IMR-90 (cell line): Measurements from ENCODE around the gene CETN1. TPM values are rescaled to one million over a fixed set of nuclear protein-coding genes. Genes with fewer than 3 reads are reported as not detected.

Source experiments
- ATAC-seq: fragments of 200-7000 bp; cut with Tn5 transposase; 2 replicates; pipeline ENCODE4 v1.9.1; 2020; ENCODE audit warnings: low read depth, mild to moderate bottlenecking, moderate library complexity
- BruUV-seq: library from RNA; stranded (reverse); fragments of 400-500 nt; replicated peaks from 2 replicates; lab custom pipeline; 2021; lab: Mats Ljungman, UMichigan
- CTCF ChIA-PET: fragments of 300-600 bp; formaldehyde crosslinking; extraction: SDS; loops from one replicate; lab custom pipeline; 2021; ENCODE audit warnings: antibody characterized with exemption; lab: Yijun Ruan, JAX
- POLR2A ChIA-PET: fragments of 300-600 bp; sonication (Branson Sonifier 250); formaldehyde crosslinking; loops from one replicate; lab custom pipeline; 2022; ENCODE audit warnings: antibody characterized with exemption; ENCODE audit not compliant: unreplicated experiment; lab: Charles Lee
- DNase-seq: peaks from one replicate; pipeline ENCODE4 v3.0.0; 2013
- H2AFZ ChIP-seq: replicated peaks from 2 replicates; pipeline ENCODE3; 2013; ENCODE audit warnings: low read length, mild to moderate bottlenecking; ENCODE audit not compliant: poor library complexity
- H2AK5ac ChIP-seq: 2 replicates; pipeline ENCODE4 v1.6.1; 2013; ENCODE audit warnings: low read depth, low read length, inconsistent platforms
- H2AK9ac ChIP-seq: replicated peaks from 2 replicates; pipeline ENCODE3; 2013; ENCODE audit warnings: mild to moderate bottlenecking, low read depth, low read length, moderate library complexity; ENCODE audit not compliant: poor library complexity
- H2BK120ac ChIP-seq: 2 replicates; pipeline ENCODE4 v1.6.1; 2013; ENCODE audit warnings: low read depth, low read length, inconsistent platforms
- H2BK15ac ChIP-seq: 3 replicates; pipeline ENCODE4 v1.6.1; 2013; ENCODE audit warnings: low read depth, low read length, inconsistent platforms
- H2BK20ac ChIP-seq: 2 replicates; pipeline ENCODE4 v1.6.1; 2013; ENCODE audit warnings: low read depth, mild to moderate bottlenecking, inconsistent platforms, low read length, moderate library complexity
- H2BK5ac ChIP-seq: 2 replicates; pipeline ENCODE4 v1.6.1; 2013; ENCODE audit warnings: mild to moderate bottlenecking, low read depth, low read length, inconsistent platforms; ENCODE audit not compliant: poor library complexity, severe bottlenecking
- H3K14ac ChIP-seq: replicated peaks from 2 replicates; pipeline ENCODE4 v1.6.1; 2013; ENCODE audit warnings: low read depth, low read length, inconsistent platforms
- H3K18ac ChIP-seq: 2 replicates; pipeline ENCODE4 v1.6.1; 2013; ENCODE audit warnings: low read depth, low read length, control low read depth
- H3K23ac ChIP-seq: 2 replicates; pipeline ENCODE4 v1.6.1; 2013; ENCODE audit warnings: low read depth, low read length, inconsistent platforms
- H3K27ac ChIP-seq: 2 replicates; pipeline ENCODE4 v1.5.1; 2013; ENCODE audit warnings: mild to moderate bottlenecking, control low read depth, low read length; ENCODE audit not compliant: insufficient read depth
- H3K27me3 ChIP-seq: 2 replicates; pipeline ENCODE4 v1.6.1; 2013; ENCODE audit warnings: low read length; ENCODE audit not compliant: control insufficient read depth, insufficient read depth
- H3K36me3 ChIP-seq: 2 replicates; pipeline ENCODE4 v1.6.1; 2013; ENCODE audit warnings: low read length, mixed read lengths; ENCODE audit not compliant: control insufficient read depth, insufficient read depth
- H3K4ac ChIP-seq: 2 replicates; pipeline ENCODE4 v1.6.1; 2013; ENCODE audit warnings: low read depth, low read length, inconsistent platforms
- H3K4me1 ChIP-seq: 2 replicates; pipeline ENCODE4 v1.6.1; 2013; ENCODE audit warnings: low read length, mixed read lengths; ENCODE audit not compliant: control insufficient read depth, insufficient read depth
- H3K4me2 ChIP-seq: 2 replicates; pipeline ENCODE4 v1.6.1; 2013; ENCODE audit warnings: low read depth, mild to moderate bottlenecking, control low read depth, low read length, moderate library complexity
- H3K4me3 ChIP-seq: 2 replicates; pipeline ENCODE4 v1.5.1; 2013; ENCODE audit warnings: low read depth, mild to moderate bottlenecking, control low read depth, low read length, moderate library complexity; ENCODE audit not compliant: insufficient read depth
- H3K56ac ChIP-seq: 2 replicates; pipeline ENCODE4 v1.6.1; 2013; ENCODE audit warnings: low read length, inconsistent platforms; ENCODE audit not compliant: insufficient read depth; ENCODE audit errors: extremely low read depth
- H3K79me1 ChIP-seq, 2 experiments: 2 replicates each; pipeline ENCODE4 v1.6.1; 2013; ENCODE audit warnings: low read length in 2 of 2, inconsistent platforms in 1 of 2, low read depth in 1 of 2
- H3K9ac ChIP-seq: 2 replicates; pipeline ENCODE4 v1.6.1; 2013; ENCODE audit warnings: low read depth, low read length, control low read depth
- H3K9me1 ChIP-seq: 2 replicates; pipeline ENCODE4 v1.6.1; 2013; ENCODE audit warnings: low read length, inconsistent platforms; ENCODE audit not compliant: insufficient read depth
- H3K9me3 ChIP-seq: 2 replicates; pipeline ENCODE4 v1.6.1; 2013; ENCODE audit warnings: low read length; ENCODE audit not compliant: control insufficient read depth, insufficient read depth
- H4K20me1 ChIP-seq: 2 replicates; pipeline ENCODE4 v1.6.1; 2013; ENCODE audit warnings: low read length, inconsistent platforms; ENCODE audit not compliant: insufficient read depth
- H4K5ac ChIP-seq: 2 replicates; pipeline ENCODE4 v1.6.1; 2013; ENCODE audit warnings: mild to moderate bottlenecking, low read depth, low read length, control low read depth
- H4K8ac ChIP-seq, 2 experiments: 2 replicates each; pipeline ENCODE4 v1.6.1; 2013; ENCODE audit warnings: low read depth in 2 of 2, low read length in 2 of 2, control low read depth in 1 of 2, inconsistent platforms in 1 of 2
- H4K91ac ChIP-seq: 2 replicates; pipeline ENCODE4 v1.6.1; 2013; ENCODE audit warnings: low read depth, low read length, inconsistent platforms; ENCODE audit not compliant: insufficient read depth
- BHLHE40 ChIP-seq: fragments of 150-350 bp; IDR thresholded peaks from 2 replicates; pipeline ENCODE4 v1.6.1; 2016; ENCODE audit warnings: mild to moderate bottlenecking, low read depth, low read length
- CEBPB ChIP-seq: IDR thresholded peaks from 2 replicates; pipeline ENCODE4 v1.6.1; 2012; ENCODE audit warnings: low read depth, low read length, improper control_type of control experiment
- CHD1 ChIP-seq: IDR thresholded peaks from 2 replicates; pipeline ENCODE4 v1.6.1; 2012; ENCODE audit warnings: low read depth, low read length, improper control_type of control experiment
- FOS ChIP-seq: fragments of 150-350 bp; IDR thresholded peaks from 2 replicates; pipeline ENCODE4 v1.6.1; 2016; ENCODE audit warnings: low read depth, low read length
- MAZ ChIP-seq: IDR thresholded peaks from 2 replicates; pipeline ENCODE4 v1.6.1; 2012; ENCODE audit warnings: low read depth, mild to moderate bottlenecking, low read length, improper control_type of control experiment, moderate library complexity, borderline replicate concordance
- MXI1 ChIP-seq: IDR thresholded peaks from 2 replicates; pipeline ENCODE4 v1.6.1; 2012; ENCODE audit warnings: low read depth, mild to moderate bottlenecking, low read length, moderate library complexity, borderline replicate concordance
- NFE2L2 ChIP-seq: fragments of 150-350 bp; IDR thresholded peaks from 2 replicates; pipeline ENCODE4 v1.6.1; 2016; ENCODE audit warnings: low read depth, mild to moderate bottlenecking, low read length
- POLR2A ChIP-seq: IDR thresholded peaks from 2 replicates; pipeline ENCODE4 v1.6.1; 2012; ENCODE audit warnings: mild to moderate bottlenecking, low read depth, low read length
- RAD21 ChIP-seq: IDR thresholded peaks from 2 replicates; pipeline ENCODE4 v1.6.1; 2012; ENCODE audit warnings: low read length, improper control_type of control experiment
- RCOR1 ChIP-seq: IDR thresholded peaks from 2 replicates; pipeline ENCODE4 v1.6.1; 2012; ENCODE audit warnings: mild to moderate bottlenecking, low read length, improper control_type of control experiment; ENCODE audit not compliant: insufficient replicate concordance
- SMC3 ChIP-seq: fragments of 150-350 bp; IDR thresholded peaks from 2 replicates; pipeline ENCODE4 v1.6.1; 2016; ENCODE audit warnings: low read depth, mild to moderate bottlenecking, antibody characterized with exemption, low read length, moderate library complexity
- WGBS, 2 experiments: methylation state at CpG; one replicate each; pipeline versions ENCODE4 v1.1.5 to v1.1.7; 2013; ENCODE audit warnings: missing lambda C conversion rate in 2 of 2; ENCODE audit not compliant: insufficient read length in 1 of 2; ENCODE audit errors: extremely low coverage in 2 of 2; 5-methylcytosine and 5-hydroxymethylcytosine counted together
- dilution Hi-C: fragments of 300-500 bp; cut with HindIII; formaldehyde crosslinking; loops from one replicate; pipeline ENCODE4 v1.14.3; 2018; ENCODE audit warnings: low sequenced_read_pairs; ENCODE audit not compliant: unreplicated experiment
- in situ Hi-C: fragments of 300-500 bp; cut with MboI; formaldehyde crosslinking; loops from 3 replicates; pipeline ENCODE4 v1.14.3; 2019; ENCODE audit warnings: low sequenced_read_pairs, inconsistent platforms, mixed read lengths
- intact Hi-C: fragments of 100-400 bp; cut with micrococcal nuclease; formaldehyde crosslinking; loops from 2 replicates; pipeline ENCODE4 v1.10.0; 2022
- polyA plus RNA-seq, 3 experiments: library from polyadenylated mRNA; depleted of rRNA; stranded (reverse); fragments of >200 nt; gene quantifications; 2 replicates each; pipeline ENCODE4 v1.2.3, GENCODE V29; 2012; ENCODE audit warnings: low replicate concordance in 1 of 3
- total RNA-seq: library from RNA; depleted of rRNA; stranded (reverse); fragments of >200 nt; gene quantifications from 2 replicates; pipeline ENCODE4 v1.2.3, GENCODE V29; 2012
- TF ChIP-seq, protein P1 (sequence below): conservative IDR thresholded peaks from 2 replicates; pipeline ENCODE4 v1.5.1; 2012; ENCODE audit warnings: mild to moderate bottlenecking, low read depth, low read length, improper control_type of control experiment
- TF ChIP-seq, protein P2 (sequence below): fragments of 150-350 bp; IDR thresholded peaks from 2 replicates; pipeline ENCODE4 v1.6.1; 2016; ENCODE audit warnings: low read depth, mild to moderate bottlenecking, low read length, moderate library complexity, borderline replicate concordance
- TF ChIP-seq, protein P3 (sequence below): fragments of 150-350 bp; IDR thresholded peaks from 2 replicates; pipeline ENCODE4 v1.6.1; 2017; ENCODE audit warnings: mild to moderate bottlenecking, antibody characterized with exemption, low read length, low read depth

CETN1 gene
- total and polyA plus RNA-seq, 2 of the 4 experiments (the other 2 are of a cell fraction) = not detected

DNA sequence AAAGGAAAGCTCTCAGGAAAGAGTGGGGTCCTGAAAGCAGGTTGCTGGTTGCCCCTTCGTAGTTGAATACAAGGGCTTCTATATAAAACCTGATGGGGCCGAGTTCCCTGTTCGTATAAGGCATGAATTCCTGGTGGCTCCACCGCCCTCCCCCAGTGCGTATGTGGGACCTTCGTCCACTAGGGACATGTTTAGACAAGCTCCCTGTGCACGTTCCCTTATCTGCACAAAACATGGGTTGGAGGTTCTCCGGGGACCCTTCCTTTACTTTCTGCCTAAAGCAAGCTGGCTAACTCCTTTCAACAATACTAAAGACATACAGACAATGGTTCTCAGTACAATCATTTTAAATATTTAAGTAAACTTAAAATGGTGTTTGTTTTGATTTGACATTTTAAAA, 24.6 kb downstream of the CETN1 start:
- in situ Hi-C loops (no loop called here), dilution Hi-C loops (no loop called here), intact Hi-C loops (no loop called here)
- WGBS, 2 experiments = 71% methylated on average over 2 of the region's 8 CpGs; no CpG with 5 or more reads in 1 of the 2 experiments
- H4K91ac ChIP-seq = no peak overlapping the region
- no peak overlapping the region for H2AK5ac ChIP-seq
- H3K18ac ChIP-seq = no peak overlapping the region
- H3K27me3 ChIP-seq = peaks cover 21% of the 10 kb centered on the region
- no peak overlapping the region for H2BK120ac ChIP-seq
- no peaks in the 10 kb centered on the region for H3K9me1 ChIP-seq
- no peaks in the 10 kb centered on the region for H4K20me1 ChIP-seq
- no peak overlapping the region for H3K56ac ChIP-seq
- H3K9ac ChIP-seq = no peak overlapping the region
- no peaks in the 10 kb centered on the region for H3K79me1 ChIP-seq
- DNase-seq = no peak
- no peak for ATAC-seq
- H3K4ac ChIP-seq = no peak overlapping the region
- no peaks in the 10 kb centered on the region for H3K36me3 ChIP-seq
- no peak overlapping the region for H3K14ac ChIP-seq
- H3K23ac ChIP-seq = no peak overlapping the region
- no peak overlapping the region for H2BK20ac ChIP-seq
- POLR2A ChIA-PET = no interaction called here
- no TSS peak for BruUV-seq
- CTCF ChIA-PET = no interaction called here
- no peak for TF ChIP-seq RAD21
- TF ChIP-seq, protein P1, sequence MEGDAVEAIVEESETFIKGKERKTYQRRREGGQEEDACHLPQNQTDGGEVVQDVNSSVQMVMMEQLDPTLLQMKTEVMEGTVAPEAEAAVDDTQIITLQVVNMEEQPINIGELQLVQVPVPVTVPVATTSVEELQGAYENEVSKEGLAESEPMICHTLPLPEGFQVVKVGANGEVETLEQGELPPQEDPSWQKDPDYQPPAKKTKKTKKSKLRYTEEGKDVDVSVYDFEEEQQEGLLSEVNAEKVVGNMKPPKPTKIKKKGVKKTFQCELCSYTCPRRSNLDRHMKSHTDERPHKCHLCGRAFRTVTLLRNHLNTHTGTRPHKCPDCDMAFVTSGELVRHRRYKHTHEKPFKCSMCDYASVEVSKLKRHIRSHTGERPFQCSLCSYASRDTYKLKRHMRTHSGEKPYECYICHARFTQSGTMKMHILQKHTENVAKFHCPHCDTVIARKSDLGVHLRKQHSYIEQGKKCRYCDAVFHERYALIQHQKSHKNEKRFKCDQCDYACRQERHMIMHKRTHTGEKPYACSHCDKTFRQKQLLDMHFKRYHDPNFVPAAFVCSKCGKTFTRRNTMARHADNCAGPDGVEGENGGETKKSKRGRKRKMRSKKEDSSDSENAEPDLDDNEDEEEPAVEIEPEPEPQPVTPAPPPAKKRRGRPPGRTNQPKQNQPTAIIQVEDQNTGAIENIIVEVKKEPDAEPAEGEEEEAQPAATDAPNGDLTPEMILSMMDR = no peak
- no peak for TF ChIP-seq CEBPB
- TF ChIP-seq NFE2L2 = no peak
- no peak for TF ChIP-seq MXI1
- TF ChIP-seq FOS = no peak
- TF ChIP-seq, protein P2, sequence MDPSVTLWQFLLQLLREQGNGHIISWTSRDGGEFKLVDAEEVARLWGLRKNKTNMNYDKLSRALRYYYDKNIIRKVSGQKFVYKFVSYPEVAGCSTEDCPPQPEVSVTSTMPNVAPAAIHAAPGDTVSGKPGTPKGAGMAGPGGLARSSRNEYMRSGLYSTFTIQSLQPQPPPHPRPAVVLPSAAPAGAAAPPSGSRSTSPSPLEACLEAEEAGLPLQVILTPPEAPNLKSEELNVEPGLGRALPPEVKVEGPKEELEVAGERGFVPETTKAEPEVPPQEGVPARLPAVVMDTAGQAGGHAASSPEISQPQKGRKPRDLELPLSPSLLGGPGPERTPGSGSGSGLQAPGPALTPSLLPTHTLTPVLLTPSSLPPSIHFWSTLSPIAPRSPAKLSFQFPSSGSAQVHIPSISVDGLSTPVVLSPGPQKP = no peak
- no peak for TF ChIP-seq BHLHE40
- no peak for TF ChIP-seq RCOR1
- no peak for TF ChIP-seq CHD1
- TF ChIP-seq POLR2A = no peak
- no peak for TF ChIP-seq SMC3
- TF ChIP-seq, protein P3, sequence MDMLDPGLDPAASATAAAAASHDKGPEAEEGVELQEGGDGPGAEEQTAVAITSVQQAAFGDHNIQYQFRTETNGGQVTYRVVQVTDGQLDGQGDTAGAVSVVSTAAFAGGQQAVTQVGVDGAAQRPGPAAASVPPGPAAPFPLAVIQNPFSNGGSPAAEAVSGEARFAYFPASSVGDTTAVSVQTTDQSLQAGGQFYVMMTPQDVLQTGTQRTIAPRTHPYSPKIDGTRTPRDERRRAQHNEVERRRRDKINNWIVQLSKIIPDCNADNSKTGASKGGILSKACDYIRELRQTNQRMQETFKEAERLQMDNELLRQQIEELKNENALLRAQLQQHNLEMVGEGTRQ = no peak
- no peak for TF ChIP-seq MAZ
- no peak overlapping the region for H3K4me2 ChIP-seq
- no peaks in the 10 kb centered on the region for H3K9me3 ChIP-seq
- H2AFZ ChIP-seq = no peak overlapping the region
- H2AK9ac ChIP-seq = no peak overlapping the region
- no peak overlapping the region for H2BK15ac ChIP-seq
- H2BK5ac ChIP-seq = no peak overlapping the region
- H3K4me3 ChIP-seq = no peak overlapping the region
- no peak overlapping the region for H4K8ac ChIP-seq
- no peak overlapping the region for H4K5ac ChIP-seq
- no peak overlapping the region for H3K27ac ChIP-seq
- H3K4me1 ChIP-seq = no peaks in the 10 kb centered on the region
